Heart right ventricle (tissue), 16 donors: ENCODE results near the gene EN1. TPM values are rescaled to one million over a fixed set of nuclear protein-coding genes. Genes with fewer than 3 reads are reported as not detected.

Experiments used
- ATAC-seq, 8 donors: fragments of 200-7000 bp; cut with Tn5 transposase; one replicate each; pipeline ENCODE4 v1.9.1; 2020; ENCODE audit warnings: mild to moderate bottlenecking in 8 of 8, moderate library complexity in 8 of 8, moderate number of reproducible peaks in 1 of 8
- DNase-seq, 2 donors: peaks; one replicate each; pipeline ENCODE4 v3.0.0-alpha.2; 2020
- H3K27ac ChIP-seq, 10 donors: fragments of 200-600 bp; sonication (generic) in 2 of 10; one replicate each; pipeline versions ENCODE4 v1.5.0 to v1.8.0; 2020 to 2022; ENCODE audit warnings: mild to moderate bottlenecking in 3 of 10
- H3K27me3 ChIP-seq, 7 donors: fragments of 200-600 bp; one replicate each; pipeline ENCODE4 v1.8.0; 2021 to 2022; ENCODE audit warnings: mild to moderate bottlenecking in 2 of 7
- H3K36me3 ChIP-seq, 9 donors: fragments of 200-600 bp; sonication (generic) in 1 of 9; one replicate each; pipeline versions ENCODE4 v1.5.0 to v1.8.0; 2020 to 2022; ENCODE audit warnings: mild to moderate bottlenecking in 2 of 9
- H3K4me1 ChIP-seq, 9 donors: fragments of 200-600 bp; sonication (generic) in 1 of 9; one replicate each; pipeline versions ENCODE4 v1.5.0 to v1.8.0; 2020 to 2022; ENCODE audit warnings: mild to moderate bottlenecking in 4 of 9
- H3K4me3 ChIP-seq, 10 donors: fragments of 200-600 bp; sonication (generic) in 2 of 10; one replicate each; pipeline versions ENCODE4 v1.5.0 to v1.8.0; 2020 to 2022; ENCODE audit warnings: mild to moderate bottlenecking in 7 of 10, moderate library complexity in 2 of 10
- H3K9me3 ChIP-seq, 11 donors: fragments of 200-600 bp in 10 of 11; sonication (generic) in 2 of 11; one replicate each; pipeline versions ENCODE4 v1.5.0 to v1.8.0; 2013 to 2022; ENCODE audit warnings: mild to moderate bottlenecking in 2 of 11, control low read depth in 1 of 11, moderate library complexity in 1 of 11
- WGBS, 2 donors: extraction: QIAGEN DNeasy Blood & Tissue Kit; methylation state at CpG; one replicate each; pipeline ENCODE4 v1.1.7; 2013; ENCODE audit warnings: inconsistent platforms in 1 of 2; 5-methylcytosine and 5-hydroxymethylcytosine counted together
- intact Hi-C, 10 donors: fragments of 100-400 bp; cut with DNase I; formaldehyde crosslinking; loops; one replicate each; pipeline versions ENCODE4 v1.11.1 to v1.14.2; 2022
- polyA plus RNA-seq, 2 donors: library from polyadenylated mRNA; stranded (reverse); fragments of 200-250 nt; gene quantifications; one replicate each; pipeline ENCODE4 v1.2.3, GENCODE V29; 2013
- total RNA-seq, 10 donors: library from RNA; stranded (reverse); fragmentation: NEBNext Ultra II Directional in 3 of 10; extraction: Animal tissue kit (Norgen Biotek cat#: 25700) in 3 of 10; gene quantifications; one replicate each; pipeline versions ENCODE4 v1.2.1 to v1.2.4, GENCODE V29; 2021 to 2023
- TF ChIP-seq, protein P1 (sequence below), 9 donors: fragments of 200-600 bp; sonication (generic) in 2 of 9; IDR thresholded peaks; one replicate each; pipeline versions ENCODE4 v1.5.0 to v1.8.0; 2021 to 2022; ENCODE audit warnings: antibody characterized with exemption in 9 of 9, mild to moderate bottlenecking in 5 of 9, moderate library complexity in 1 of 9
- donor health status: Arrhythmogenic right ventricular cardiomyopathy.
- donor health status: ischemic (EF 13 %, LVEDD 7.1; RV severe dilation, severe dysfunction).
- donor health status: healthy with polysubstance abuse.
- donor health status: DM: no; HTN: yes; CAD: no.
- donor health status: DM: no; HTN: no; CAD: no.
- donor health status: ischemic (EF 25% LVEDD 6.9; RV normal size, moderate dysfunction).
- donor health status: ischemic (EF 25% LVEDD 5.7; RV mildly dilated, moderate dysfunction).
- donor health status: healthy.
- donor health status: DM: yes; HTN: yes; CAD: no.
- donor health status: Ischemic cardiomyopathy.
- donor health status: ischemic (EF 35%, LVEDD 5.7; RV mildly dilated, moderate dysfunction).
- donor health status: nonischemic (EF 11% LVEDD 7.7; RV severe dilation, severe dysfunction).
- donor health status: DM: yes; HTN: yes; CAD: no.
- donor health status: PGD.
- donor health status: ischemic (EF 29% LVEDD 5.4; RV normal size, mild dysfunction).
- donor health status: nonischemic (EF 23%, LVEDD 6.1; RV moderate dilation, normal function).

EN1 gene
- total and polyA plus RNA-seq, 12 donors = 0.15 TPM; not detected in 11

DNA sequence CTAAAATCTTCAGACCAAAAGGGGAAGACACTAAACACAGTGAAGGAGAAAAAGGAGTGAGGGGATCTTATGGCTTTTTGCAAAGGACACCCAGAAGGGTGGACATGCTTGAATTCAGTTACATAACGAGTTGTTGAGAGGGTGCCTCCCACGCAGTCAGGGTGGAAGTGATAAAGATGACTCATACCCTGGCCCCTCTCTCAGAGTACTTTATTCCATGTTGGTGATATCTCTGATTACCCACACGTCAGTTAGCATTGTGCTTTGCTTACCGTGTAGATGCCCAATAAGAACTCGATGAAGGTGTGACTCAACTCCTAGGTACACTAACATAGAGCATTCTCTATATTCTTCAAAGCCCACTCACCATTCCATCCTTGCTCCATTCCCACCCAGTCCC lies 44.4 kb downstream of the EN1 start:
- intact Hi-C loops = no loop called here
- no peak overlapping the region for H3K4me3 ChIP-seq
- TF ChIP-seq, protein P1, sequence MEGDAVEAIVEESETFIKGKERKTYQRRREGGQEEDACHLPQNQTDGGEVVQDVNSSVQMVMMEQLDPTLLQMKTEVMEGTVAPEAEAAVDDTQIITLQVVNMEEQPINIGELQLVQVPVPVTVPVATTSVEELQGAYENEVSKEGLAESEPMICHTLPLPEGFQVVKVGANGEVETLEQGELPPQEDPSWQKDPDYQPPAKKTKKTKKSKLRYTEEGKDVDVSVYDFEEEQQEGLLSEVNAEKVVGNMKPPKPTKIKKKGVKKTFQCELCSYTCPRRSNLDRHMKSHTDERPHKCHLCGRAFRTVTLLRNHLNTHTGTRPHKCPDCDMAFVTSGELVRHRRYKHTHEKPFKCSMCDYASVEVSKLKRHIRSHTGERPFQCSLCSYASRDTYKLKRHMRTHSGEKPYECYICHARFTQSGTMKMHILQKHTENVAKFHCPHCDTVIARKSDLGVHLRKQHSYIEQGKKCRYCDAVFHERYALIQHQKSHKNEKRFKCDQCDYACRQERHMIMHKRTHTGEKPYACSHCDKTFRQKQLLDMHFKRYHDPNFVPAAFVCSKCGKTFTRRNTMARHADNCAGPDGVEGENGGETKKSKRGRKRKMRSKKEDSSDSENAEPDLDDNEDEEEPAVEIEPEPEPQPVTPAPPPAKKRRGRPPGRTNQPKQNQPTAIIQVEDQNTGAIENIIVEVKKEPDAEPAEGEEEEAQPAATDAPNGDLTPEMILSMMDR (IDR thresholded peaks at IDR 0.05) = no peak
- H3K4me1 ChIP-seq = no peaks in the 10 kb centered on the region
- no peak overlapping the region for H3K27ac ChIP-seq
- H3K27me3 ChIP-seq = peaks cover 0 to 65% (median 47%) of the 10 kb centered on the region in 7 donors
- no peaks in the 10 kb centered on the region for H3K36me3 ChIP-seq
- no peak for DNase-seq
- H3K9me3 ChIP-seq = no peaks in the 10 kb centered on the region
- 50 to 56% methylated on average over 5 of the region's 5 CpGs for WGBS, 2 donors
- ATAC-seq = no peak

DNA sequence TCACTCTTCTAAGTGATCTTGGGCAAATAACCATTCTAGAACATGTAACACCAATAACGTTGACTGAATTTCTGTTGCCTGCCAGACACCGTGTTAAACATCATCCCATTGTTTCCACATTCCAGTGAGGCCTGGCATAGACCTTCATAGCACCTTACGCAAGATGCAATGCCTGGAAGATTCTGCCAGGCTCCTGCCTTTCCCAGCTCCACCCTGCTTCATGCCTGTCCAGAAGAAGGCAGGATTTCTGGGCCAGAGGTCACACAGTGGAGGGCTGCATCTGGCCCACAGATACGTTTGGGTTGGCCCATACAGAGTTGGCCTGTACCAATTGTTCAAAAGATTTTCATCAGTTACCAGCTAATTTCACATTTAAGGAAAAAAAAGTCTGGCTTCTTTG lies 46.3 kb downstream of the EN1 start:
- DNase-seq = no peak
- Histone ChIP-seq H3K27me3 (peaks cover 6 to 71% (median 41%) of the 10 kb centered on the region in 7 donors), H3K9me3 (no peaks in the 10 kb centered on the region), H3K4me3 (no peak overlapping the region), H3K27ac (no peak overlapping the region), H3K36me3 (no peaks in the 10 kb centered on the region), H3K4me1 (no peaks in the 10 kb centered on the region)
- intact Hi-C loops = no loop called here
- 76 to 78% methylated on average over 4 of the region's 4 CpGs for WGBS, 2 donors
- TF ChIP-seq, protein P1 (IDR thresholded peaks at IDR 0.05) = no peak
- ATAC-seq = no peak

DNA sequence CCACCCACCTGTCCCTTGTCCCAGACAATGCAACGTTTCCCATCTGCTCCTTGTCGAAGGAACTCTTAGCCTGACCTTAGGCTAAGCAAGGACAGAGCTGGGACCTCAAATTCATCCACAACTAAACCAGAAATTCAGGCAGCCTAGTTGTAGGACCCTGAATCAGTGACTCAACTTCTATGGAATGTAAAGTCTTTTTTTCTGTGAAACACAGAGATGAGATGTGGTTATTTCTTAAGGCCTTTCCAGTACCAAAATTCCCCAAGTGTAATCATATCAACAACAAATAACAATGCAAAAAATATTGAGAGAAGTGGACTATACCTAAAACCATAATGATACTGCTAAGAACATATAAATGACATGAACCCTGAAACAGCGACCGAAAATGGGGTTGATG lies 46.7 kb downstream of the EN1 start:
- TF ChIP-seq, protein P1 (IDR thresholded peaks at IDR 0.05) = no peak
- no peak for ATAC-seq
- intact Hi-C loops = no loop called here
- 76 to 78% methylated on average over 4 of the region's 4 CpGs for WGBS, 2 donors
- no peak overlapping the region for H3K4me3 ChIP-seq
- H3K9me3 ChIP-seq = no peaks in the 10 kb centered on the region
- H3K27ac ChIP-seq = no peak overlapping the region
- H3K27me3 ChIP-seq = peaks cover 6 to 67% (median 41%) of the 10 kb centered on the region in 7 donors
- DNase-seq = no peak
- no peaks in the 10 kb centered on the region for H3K4me1 ChIP-seq
- H3K36me3 ChIP-seq = no peaks in the 10 kb centered on the region

DNA sequence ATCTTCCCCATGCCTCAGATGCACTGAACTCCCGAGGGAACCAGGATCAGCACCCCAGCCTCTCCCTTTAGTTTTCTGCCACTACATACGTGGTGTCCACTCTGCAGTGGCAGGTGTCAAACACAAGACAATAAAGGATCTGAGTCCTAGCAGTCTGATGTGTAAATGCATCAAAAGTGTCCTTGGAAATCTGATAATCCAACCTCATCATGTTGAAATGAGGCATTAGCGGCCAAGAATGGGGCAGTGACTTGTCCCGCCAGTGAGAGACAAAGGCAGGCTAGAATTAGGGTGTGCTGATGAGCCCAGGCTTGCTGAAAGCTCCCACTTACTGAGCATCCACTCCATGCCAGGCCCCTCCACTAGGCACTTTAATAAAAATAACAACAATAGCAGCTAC lies 52.9 kb downstream of the EN1 start:
- H3K4me1 ChIP-seq = no peaks in the 10 kb centered on the region
- no peaks in the 10 kb centered on the region for H3K9me3 ChIP-seq
- no peak for DNase-seq
- TF ChIP-seq, protein P1 (IDR thresholded peaks at IDR 0.05) = no peak
- no peak for ATAC-seq
- peaks cover 6 to 45% (median 27%) of the 10 kb centered on the region in 7 donors for H3K27me3 ChIP-seq
- intact Hi-C loops = no loop called here
- no peak overlapping the region for H3K4me3 ChIP-seq
- H3K36me3 ChIP-seq = no peaks in the 10 kb centered on the region
- no peak overlapping the region for H3K27ac ChIP-seq
- WGBS, 2 donors = 78 to 81% methylated on average over 4 of the region's 4 CpGs

Other genes starting within 250 kb of the EN1 start
- 10 to 100 TPM in 3 of 10 donors, 1 to 10 TPM in 5, under 1 TPM in 2; 0.47 to 31.2 (median 3.2) TPM for gene MARCO, start 94.5 kb upstream of the EN1 start, total RNA-seq
- gene MARCO, start 94.5 kb upstream of the EN1 start, polyA plus RNA-seq = 10 to 100 TPM in 1 of 2 donors, under 1 TPM in 1; 0.66 to 10.1 TPM